NT2/D1 (cell line): ENCODE data around the gene EXOC3L2.

Experiments
- DNase-seq: peaks from one replicate; pipeline ENCODE4 v3.0.0-alpha.2; 2011; ENCODE audit warnings: low read depth, low spot score
- H3K27me3 ChIP-seq: 2 replicates; pipeline ENCODE4 v1.6.0; 2011; ENCODE audit warnings: mild to moderate bottlenecking; ENCODE audit not compliant: insufficient read length, insufficient read depth
- H3K36me3 ChIP-seq: 2 replicates; pipeline ENCODE4 v1.6.1; 2011; ENCODE audit warnings: mild to moderate bottlenecking, low read length, mixed read lengths; ENCODE audit not compliant: insufficient read depth, insufficient read length
- H3K4me1 ChIP-seq: 2 replicates; pipeline ENCODE4 v1.5.1; 2011; ENCODE audit not compliant: insufficient read depth, insufficient read length
- H3K4me3 ChIP-seq: 2 replicates; pipeline ENCODE4 v1.5.1; 2011; ENCODE audit warnings: low read depth; ENCODE audit not compliant: insufficient read length
- H3K9ac ChIP-seq: 2 replicates; pipeline ENCODE4 v1.6.0; 2011; ENCODE audit warnings: low read depth; ENCODE audit not compliant: insufficient read length
- H3K9me3 ChIP-seq: 2 replicates; pipeline ENCODE4 v1.5.1; 2011; ENCODE audit warnings: mild to moderate bottlenecking, low read length; ENCODE audit not compliant: insufficient read depth
- SUZ12 ChIP-seq: IDR thresholded peaks from 2 replicates; pipeline ENCODE4 v1.6.1; 2011; ENCODE audit not compliant: insufficient read length, insufficient read depth; ENCODE audit errors: extremely low read depth
- YY1 ChIP-seq: IDR thresholded peaks from 2 replicates; pipeline ENCODE4 v1.6.1; 2011; ENCODE audit not compliant: insufficient read length, insufficient read depth
- ZNF274 ChIP-seq: IDR thresholded peaks from 2 replicates; pipeline ENCODE4 v1.6.1; 2011; ENCODE audit warnings: mild to moderate bottlenecking, low read depth, low read length

EXOC3L2 gene

DNA sequence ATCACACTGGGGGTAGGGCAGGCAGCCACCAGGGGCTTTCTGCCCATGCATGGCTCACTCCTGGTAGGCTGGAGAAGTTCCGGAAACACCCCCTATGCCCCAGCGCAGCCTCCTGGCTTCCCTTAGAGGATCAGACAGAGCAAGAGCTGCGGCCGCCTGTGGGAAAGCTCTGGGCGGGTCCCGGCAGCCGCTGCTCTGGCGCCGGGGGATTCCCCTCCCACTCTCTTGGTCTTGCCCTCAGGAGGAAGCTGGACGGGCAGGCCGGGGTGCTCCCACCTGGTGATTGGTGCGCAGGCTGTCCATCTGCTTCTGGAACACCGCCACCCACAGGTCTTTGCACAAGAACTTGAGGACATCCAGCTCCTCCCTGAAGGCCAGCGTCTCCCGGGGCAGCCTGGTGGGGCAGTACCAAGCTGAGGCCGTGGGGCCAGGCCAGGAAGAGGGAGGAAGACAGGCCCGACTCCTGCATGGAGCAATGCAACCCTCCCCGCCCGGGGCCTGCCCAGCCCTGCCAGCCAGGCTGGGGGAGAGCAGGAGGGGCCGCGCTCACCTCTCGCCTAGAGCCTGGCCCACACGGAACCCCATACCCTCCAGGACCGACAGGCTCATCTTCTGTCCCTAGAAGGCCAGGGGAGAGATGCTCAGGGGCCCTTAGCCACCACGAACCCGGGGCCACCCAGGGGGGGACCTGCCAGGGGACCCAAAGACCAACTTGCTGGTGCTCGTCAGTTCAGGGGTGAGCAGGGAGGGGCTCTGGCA is 80.5 kb downstream of the EXOC3L2 start:
- no peak for DNase-seq
- TF ChIP-seq ZNF274 (no peak), SUZ12 (no peak), YY1 (no peak)
- peaks cover 9% of the 10 kb centered on the region for H3K27me3 ChIP-seq
- H3K36me3 ChIP-seq = no peaks in the 10 kb centered on the region
- H3K9ac ChIP-seq = peak overlapping the region; percentile 57
- peaks cover 26% of the 10 kb centered on the region for H3K4me1 ChIP-seq
- no peak overlapping the region for H3K4me3 ChIP-seq
- no peaks in the 10 kb centered on the region for H3K9me3 ChIP-seq

DNA sequence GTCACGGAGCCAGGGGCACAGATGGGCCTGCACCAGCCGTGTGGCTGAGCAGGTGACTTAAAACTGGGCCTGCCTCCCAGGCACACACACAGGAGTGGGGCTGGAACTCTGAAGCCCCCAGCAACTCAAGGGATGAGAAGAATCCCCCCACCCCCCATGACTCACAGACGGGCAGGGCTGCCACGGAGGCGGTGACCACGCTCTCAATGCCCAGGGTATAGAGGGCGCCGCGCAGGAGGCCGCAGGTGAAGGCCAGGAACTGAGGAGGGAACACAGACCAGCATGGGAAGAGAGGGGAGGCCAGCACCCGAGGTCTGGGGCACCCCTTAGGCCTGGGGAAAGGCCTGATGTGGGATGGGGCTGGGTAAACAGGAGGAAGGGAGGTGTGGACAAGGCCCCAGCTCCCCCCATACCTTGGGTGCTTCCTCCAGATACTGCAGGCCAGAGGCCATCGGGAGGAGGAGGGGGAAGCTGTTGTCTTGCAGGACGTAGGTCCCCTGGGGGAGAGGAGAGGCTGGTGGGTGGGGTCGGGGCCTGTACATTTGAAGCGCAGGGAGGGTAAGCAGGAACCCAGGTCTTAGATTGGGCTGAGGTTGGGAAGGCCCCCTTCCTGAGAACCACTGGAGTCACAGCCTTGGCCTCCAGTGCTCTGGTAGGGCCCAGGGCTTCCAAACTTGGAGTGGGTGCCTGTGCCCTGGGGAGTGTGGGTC is 81.3 kb downstream of the EXOC3L2 start:
- H3K9ac ChIP-seq = peak overlapping the region; percentile 57
- peaks cover 29% of the 10 kb centered on the region for H3K4me1 ChIP-seq
- H3K9me3 ChIP-seq = no peaks in the 10 kb centered on the region
- H3K36me3 ChIP-seq = no peaks in the 10 kb centered on the region
- H3K4me3 ChIP-seq = no peak overlapping the region
- TF ChIP-seq YY1 (no peak), SUZ12 (no peak), ZNF274 (no peak)
- H3K27me3 ChIP-seq = peaks cover 9% of the 10 kb centered on the region
- no peak for DNase-seq

DNA sequence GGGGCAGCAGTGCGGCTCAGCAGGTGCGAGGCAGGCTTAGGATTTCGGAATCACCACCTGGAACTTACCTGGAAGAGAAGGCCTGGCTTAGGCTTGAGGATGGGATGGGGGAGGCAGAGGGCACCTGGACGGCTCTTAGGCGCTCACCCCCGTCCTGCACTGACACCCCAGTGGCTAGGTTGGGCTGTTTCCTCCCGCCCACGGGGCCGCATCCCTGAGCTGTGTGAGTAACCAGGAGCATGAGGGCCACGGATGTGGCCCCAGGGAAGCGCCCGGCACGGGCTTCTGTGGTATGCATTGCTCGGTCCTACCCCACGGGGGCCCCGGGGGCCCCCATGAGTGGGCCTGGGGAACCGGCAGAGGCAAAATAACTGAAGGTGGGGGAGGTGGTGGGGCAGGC is 82.1 kb downstream of the EXOC3L2 start:
- Histone ChIP-seq H3K9ac (peak overlapping the region; percentile 21), H3K36me3 (no peaks in the 10 kb centered on the region), H3K4me1 (peaks cover 29% of the 10 kb centered on the region), H3K4me3 (no peak overlapping the region), H3K9me3 (no peaks in the 10 kb centered on the region), H3K27me3 (peaks cover 9% of the 10 kb centered on the region)
- no peak for TF ChIP-seq YY1
- DNase-seq = no peak

DNA sequence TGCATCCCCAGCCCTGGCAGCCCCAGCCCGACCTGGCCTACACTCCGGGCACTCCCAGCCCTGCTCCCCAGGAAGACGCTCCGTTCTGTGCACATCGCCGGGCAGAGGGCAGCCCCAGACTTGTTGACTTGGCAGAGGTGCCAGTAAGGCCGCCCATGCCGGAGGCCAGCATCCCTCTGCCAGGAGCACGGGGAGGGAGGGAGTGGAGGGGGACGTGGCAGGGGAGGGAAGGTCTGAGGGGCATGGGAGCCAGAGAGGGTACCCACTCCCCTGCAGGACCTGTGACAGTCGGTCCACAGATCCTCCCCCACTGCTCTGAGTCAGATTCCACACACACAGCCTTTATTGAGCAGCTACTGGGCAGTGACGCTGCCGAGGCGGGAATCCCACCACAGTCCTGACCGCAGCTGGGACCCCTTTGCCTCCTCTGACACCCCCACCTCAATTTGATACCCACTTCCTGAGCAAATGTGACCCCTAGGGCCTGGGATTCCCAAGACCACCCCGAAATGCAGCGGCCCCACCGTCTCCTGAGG is 82.5 kb downstream of the EXOC3L2 start:
- no peaks in the 10 kb centered on the region for H3K9me3 ChIP-seq
- no peak for DNase-seq

More for the DNA sequence above, 82.5 kb downstream of the EXOC3L2 start:
- TF ChIP-seq ZNF274 (no peak), SUZ12 (no peak), YY1 (no peak)
- H3K4me1 ChIP-seq = peaks cover 29% of the 10 kb centered on the region
- H3K27me3 ChIP-seq = peaks cover 9% of the 10 kb centered on the region
- H3K4me3 ChIP-seq = no peak overlapping the region
- no peaks in the 10 kb centered on the region for H3K36me3 ChIP-seq
- H3K9ac ChIP-seq = peak overlapping the region; percentile 21
